HepG2 (cell line): ENCODE measurements around the gene SMPD3. TPM values are rescaled to one million over a fixed set of nuclear protein-coding genes. Genes with fewer than 3 reads are reported as not detected.

Experiments used
- AKNA ChIP-seq: sonication (generic); formaldehyde crosslinking; IDR thresholded peaks from 2 replicates; pipeline ENCODE4 v1.4.0; 2020; ENCODE audit warnings: missing genetic modification reagents, borderline replicate concordance
- CCAR2 ChIP-seq: fragments of 200-400 bp; formaldehyde crosslinking; optimal IDR thresholded peaks from 2 replicates; pipeline ENCODE3; 2018; ENCODE audit warnings: low read depth, mild to moderate bottlenecking, low read length, moderate library complexity
- DDIT3 ChIP-seq: sonication (generic); formaldehyde crosslinking; IDR thresholded peaks from 2 replicates; pipeline ENCODE4 v1.4.0; 2020; ENCODE audit warnings: mild to moderate bottlenecking, missing genetic modification reagents
- E2F2 ChIP-seq: sonication (generic); formaldehyde crosslinking; IDR thresholded peaks from 2 replicates; pipeline ENCODE4 v1.4.0; 2020; ENCODE audit warnings: missing genetic modification reagents, borderline replicate concordance
- MEIS2 ChIP-seq: sonication (generic); formaldehyde crosslinking; IDR thresholded peaks from 2 replicates; pipeline ENCODE4 v1.9.0; 2021; ENCODE audit warnings: mild to moderate bottlenecking, missing genetic modification reagents
- MTF2 ChIP-seq: sonication (generic); formaldehyde crosslinking; IDR thresholded peaks from 2 replicates; pipeline ENCODE4 v1.5.0; 2020; ENCODE audit warnings: missing genetic modification reagents, borderline replicate concordance
- MYC ChIP-seq: sonication (generic); formaldehyde crosslinking; IDR thresholded peaks from 2 replicates; pipeline ENCODE4 v1.9.0; 2021; ENCODE audit warnings: missing genetic modification reagents, borderline replicate concordance
- MYPOP ChIP-seq: sonication (generic); formaldehyde crosslinking; IDR thresholded peaks from 2 replicates; pipeline ENCODE4 v1.8.1; 2023; ENCODE audit warnings: mild to moderate bottlenecking, moderate library complexity, missing genetic modification reagents
- PHF20 ChIP-seq: sonication (generic); formaldehyde crosslinking; IDR thresholded peaks from 2 replicates; pipeline ENCODE4 v1.5.0; 2020; ENCODE audit warnings: mild to moderate bottlenecking, missing genetic modification reagents
- TFDP1 ChIP-seq: IDR thresholded peaks from 2 replicates; pipeline ENCODE4 v1.6.1; 2016; ENCODE audit warnings: missing compliant biosample characterization, missing genetic modification reagents, borderline replicate concordance
- TP53 ChIP-seq: sonication (generic); formaldehyde crosslinking; conservative IDR thresholded peaks from 2 replicates; pipeline ENCODE4 v1.4.0; 2020; ENCODE audit warnings: missing genetic modification reagents
- ZNF382 ChIP-seq: sonication (generic); formaldehyde crosslinking; IDR thresholded peaks from 2 replicates; pipeline ENCODE4 v1.5.0; 2020; ENCODE audit warnings: missing genetic modification reagents, mild to moderate bottlenecking, borderline replicate concordance
- ZNF720 ChIP-seq: sonication (generic); formaldehyde crosslinking; IDR thresholded peaks from 2 replicates; pipeline ENCODE4 v1.4.0; 2020; ENCODE audit warnings: missing genetic modification reagents
- ZNF740 ChIP-seq: sonication (generic); formaldehyde crosslinking; IDR thresholded peaks from 2 replicates; pipeline ENCODE4 v1.4.0; 2020; ENCODE audit warnings: missing genetic modification reagents
- ZNF777 ChIP-seq: sonication (generic); formaldehyde crosslinking; IDR thresholded peaks from 2 replicates; pipeline ENCODE4 v1.4.0; 2020; ENCODE audit warnings: missing genetic modification reagents
- ZSCAN22 ChIP-seq: sonication (generic); formaldehyde crosslinking; IDR thresholded peaks from 2 replicates; pipeline ENCODE4 v1.4.0; 2020; ENCODE audit warnings: mild to moderate bottlenecking, missing genetic modification reagents
- polyA plus RNA-seq, 8 experiments: library from polyadenylated mRNA; depleted of rRNA in 3 of 8; stranded (reverse) in 7 of 8; unstranded in 1 of 8; fragments of >200 nt; fragmentation: Illumina TruSeq in 4 of 8; extraction: Trizol in 4 of 8; gene quantifications; 2 replicates each; pipeline versions ENCODE4 v1.2.1 to v1.2.3, GENCODE V29; 2011 to 2016; ENCODE audit warnings: low read depth in 4 of 8, missing spikeins in 1 of 8, mixed read lengths in 1 of 8; ENCODE audit not compliant: insufficient read depth in 1 of 8
- total RNA-seq, 5 experiments: library from RNA; depleted of rRNA; stranded (reverse); fragments of >200 nt; fragmentation: Illumina TruSeq; extraction: Trizol; gene quantifications; 2 replicates each; pipeline ENCODE4 v1.2.3, GENCODE V29; 2016; ENCODE audit warnings: low read depth in 1 of 5

The SMPD3 gene
- total and polyA plus RNA-seq, 2 of the 13 experiments (the other 11 are each of a cell fraction or from before 2014, with no cell fraction given), result 0.07 to 0.32 TPM

- no peak for TF ChIP-seq DDIT3 (CRISPR knock-in tag)
- TF ChIP-seq TP53, result no peak
- TF ChIP-seq MYPOP (CRISPR knock-in tag), result peak; percentile 72; the same call in 1 of the 2 replicates
- TF ChIP-seq MEIS2, result peak; percentile 73
- TF ChIP-seq TFDP1 (CRISPR knock-in tag), result peak; percentile 34; the same call in 1 of the 2 replicates
- TF ChIP-seq AKNA (CRISPR knock-in tag), result 0 out of 2 replicates have a peak, but pooled peaks have one; percentile 19
- peak; percentile 85 for TF ChIP-seq E2F2 (CRISPR knock-in tag)
- TF ChIP-seq PHF20, result peak; percentile 54; the same call in 1 of the 2 replicates
- 0 out of 2 replicates have a peak, but pooled peaks have one; percentile 43 for TF ChIP-seq ZNF740 (CRISPR knock-in tag)
- TF ChIP-seq ZSCAN22 (CRISPR knock-in tag), result peak; percentile 80; the same call in 1 of the 2 replicates
- 0 out of 2 replicates have a peak, but pooled peaks have one; percentile 58 for TF ChIP-seq ZNF777 (CRISPR knock-in tag)
- TF ChIP-seq MYC (CRISPR knock-in tag), result peak; percentile 71
- TF ChIP-seq MTF2 (CRISPR knock-in tag), result no peak; the same call in 1 of the 2 replicates
- TF ChIP-seq ZNF382 (CRISPR knock-in tag), result no peak
- no peak for TF ChIP-seq CCAR2
- TF ChIP-seq ZNF720, result no peak
Measured at GRCh38 chr16:68448360-68448970, at the start of gene SMPD3 (continued).
